ENCODE data around the gene FKBP4.

Gene FKBP4

GRCh38 chr12:2797721-2798418 lies 3.1 kb downstream of the FKBP4 start:
- no peak for DNase-seq (ENCODE audit: extremely low spot score)
- ChIA-PET POLR2A (interaction anchor here (0.6 kb wide), 1 partner anchor 1105 kb away, joined by 4 read pairs; no protein-coding TSS in a partner anchor), CTCF (interaction anchor here (0.7 to 1.5 kb wide), 2 partner anchors 10 to 147 kb away, joined by 3 read pairs; no protein-coding TSS in a partner anchor)
- peak; percentile 21 for TF ChIP-seq CTCF (IDR thresholded peaks at IDR 0.05; ENCODE audit: control extremely low read depth, extremely low read depth, low read depth, missing control alignments)

- CTCF ChIA-PET: interaction anchor here (0.9 to 1.7 kb wide), 6 partner anchors 10 to 274 kb away, joined by 3 to 4 read pairs (median 4); partner anchors contain the start of gene ITFG2
- no peak for DNase-seq (ENCODE audit: extremely low spot score)
- no peak for TF ChIP-seq CTCF (IDR thresholded peaks at IDR 0.05; ENCODE audit: control extremely low read depth, extremely low read depth, low read depth, missing control alignments)
- POLR2A ChIA-PET: no interaction called here
Observed at GRCh38 chr12:2800046-2800570, 5.3 kb downstream of the FKBP4 start.

- no peak for DNase-seq (ENCODE audit: extremely low spot score)
- CTCF ChIA-PET: interaction anchor here (1.5 to 1.7 kb wide), 2 partner anchors 13 to 17 kb away, joined by 4 read pairs; no protein-coding TSS in a partner anchor
- POLR2A ChIA-PET: no interaction called here
- no peak for TF ChIP-seq CTCF (IDR thresholded peaks at IDR 0.05; ENCODE audit: control extremely low read depth, extremely low read depth, low read depth, missing control alignments)
Observed at GRCh38 chr12:2801044-2801783, 6.4 kb downstream of the FKBP4 start.

GRCh38 chr12:2803635-2804392 lies 9.0 kb downstream of the FKBP4 start:
- DNase-seq (ENCODE audit: extremely low spot score): peak; percentile 39
- POLR2A ChIA-PET: no interaction called here
- no peak for TF ChIP-seq CTCF (IDR thresholded peaks at IDR 0.05; ENCODE audit: control extremely low read depth, extremely low read depth, low read depth, missing control alignments)
- CTCF ChIA-PET: interaction anchor here (2.3 kb wide), 1 partner anchor 11 kb away, joined by 7 read pairs; no protein-coding TSS in a partner anchor

GRCh38 chr12:2804393-2805142 lies 9.8 kb downstream of the FKBP4 start:
- no peak for DNase-seq (ENCODE audit: extremely low spot score)
- ChIA-PET CTCF (interaction anchor here (0.7 to 2.3 kb wide), 3 partner anchors 10 to 20 kb away, joined by 3 to 7 read pairs (median 3); partner anchors contain the start of gene FKBP4), POLR2A (no interaction called here)
- TF ChIP-seq CTCF (IDR thresholded peaks at IDR 0.05; ENCODE audit: control extremely low read depth, extremely low read depth, low read depth, missing control alignments): no peak
